Lung (tissue), 12 donors: ENCODE results near the gene SLC17A2. TPM values are rescaled to one million over a fixed set of nuclear protein-coding genes. Genes with fewer than 3 reads are reported as not detected.
"Not testable (repeated sequence)": the region's sequence is repeated elsewhere in the genome, so short reads cannot be mapped to it uniquely, and the experiment has no call there.

ENCODE experiments used
- ATAC-seq: fragments of 200-7000 bp; cut with Tn5 transposase; one replicate; pipeline ENCODE4 v1.9.1; 2020; ENCODE audit warnings: moderate number of reproducible peaks; ENCODE audit not compliant: insufficient read depth, low FRiP score
- DNase-seq, 3 donors: peaks; one replicate each; pipeline ENCODE4 v3.0.0-alpha.2; 2013 to 2017
- H3K27ac ChIP-seq, 2 donors: one replicate each; pipeline ENCODE4 v1.5.1; 2013; ENCODE audit warnings: mild to moderate bottlenecking in 2 of 2, moderate library complexity in 2 of 2, control low read depth in 1 of 2, inconsistent platforms in 1 of 2, low read depth in 1 of 2, low read length in 1 of 2
- H3K27me3 ChIP-seq, 3 donors: one replicate each; pipeline ENCODE4 v1.5.1; 2013; ENCODE audit warnings: low read length in 2 of 3; ENCODE audit not compliant: control insufficient read depth in 3 of 3, insufficient read depth in 3 of 3
- H3K36me3 ChIP-seq, 4 donors: one replicate each; pipeline ENCODE4 v1.5.1; 2013; ENCODE audit warnings: low read length in 4 of 4, mild to moderate bottlenecking in 1 of 4, moderate library complexity in 1 of 4; ENCODE audit not compliant: control insufficient read depth in 4 of 4, insufficient read depth in 4 of 4
- H3K4me1 ChIP-seq, 5 donors: one replicate each; pipeline ENCODE4 v1.5.1; 2013; ENCODE audit warnings: low read length in 5 of 5, mild to moderate bottlenecking in 2 of 5, moderate library complexity in 1 of 5; ENCODE audit not compliant: control insufficient read depth in 5 of 5, insufficient read depth in 5 of 5
- H3K4me3 ChIP-seq: one replicate; pipeline ENCODE4 v1.5.1; 2013; ENCODE audit warnings: mild to moderate bottlenecking, control low read depth, moderate library complexity
- H3K9ac ChIP-seq, 2 donors: one replicate each; pipeline ENCODE4 v1.5.1; 2013; ENCODE audit warnings: low read length in 2 of 2, control low read depth in 1 of 2; ENCODE audit not compliant: insufficient read depth in 1 of 2
- H3K9me3 ChIP-seq, 4 donors: one replicate each; pipeline ENCODE4 v1.5.1; 2013; ENCODE audit warnings: low read length in 3 of 4, mild to moderate bottlenecking in 1 of 4, moderate library complexity in 1 of 4; ENCODE audit not compliant: control insufficient read depth in 4 of 4, insufficient read depth in 3 of 4
- WGBS, 2 donors: extraction: QIAGEN DNeasy Blood & Tissue Kit; methylation state at CpG; one replicate each; pipeline ENCODE4 v1.1.7; 2013; 5-methylcytosine and 5-hydroxymethylcytosine counted together
- polyA plus RNA-seq, 2 donors: library from polyadenylated mRNA; stranded (reverse); fragments of 200-250 nt; gene quantifications; one replicate each; pipeline ENCODE4 v1.2.1, GENCODE V29; 2013
- total RNA-seq, 2 donors: library from RNA; depleted of rRNA in 1 of 2; stranded (reverse); fragments of >200 nt in 1 of 2; gene quantifications; one replicate each; pipeline ENCODE4 v1.2.1, GENCODE V29; 2014 to 2021
- TF ChIP-seq, protein P1 (sequence below): IDR thresholded peaks from 2 replicates; pipeline ENCODE4 v1.5.1; 2012; ENCODE audit warnings: mild to moderate bottlenecking; ENCODE audit errors: control extremely low read depth, extremely low read depth
- donor health status: control.
- donor health status: control.
- donor health status: Bipolar disorder and iron deficiency.
- donor health status: healthy.
- donor health status: DM: yes; HTN: yes; CAD: no.

The SLC17A2 gene
- total and polyA plus RNA-seq, 4 donors, result not detected

DNA sequence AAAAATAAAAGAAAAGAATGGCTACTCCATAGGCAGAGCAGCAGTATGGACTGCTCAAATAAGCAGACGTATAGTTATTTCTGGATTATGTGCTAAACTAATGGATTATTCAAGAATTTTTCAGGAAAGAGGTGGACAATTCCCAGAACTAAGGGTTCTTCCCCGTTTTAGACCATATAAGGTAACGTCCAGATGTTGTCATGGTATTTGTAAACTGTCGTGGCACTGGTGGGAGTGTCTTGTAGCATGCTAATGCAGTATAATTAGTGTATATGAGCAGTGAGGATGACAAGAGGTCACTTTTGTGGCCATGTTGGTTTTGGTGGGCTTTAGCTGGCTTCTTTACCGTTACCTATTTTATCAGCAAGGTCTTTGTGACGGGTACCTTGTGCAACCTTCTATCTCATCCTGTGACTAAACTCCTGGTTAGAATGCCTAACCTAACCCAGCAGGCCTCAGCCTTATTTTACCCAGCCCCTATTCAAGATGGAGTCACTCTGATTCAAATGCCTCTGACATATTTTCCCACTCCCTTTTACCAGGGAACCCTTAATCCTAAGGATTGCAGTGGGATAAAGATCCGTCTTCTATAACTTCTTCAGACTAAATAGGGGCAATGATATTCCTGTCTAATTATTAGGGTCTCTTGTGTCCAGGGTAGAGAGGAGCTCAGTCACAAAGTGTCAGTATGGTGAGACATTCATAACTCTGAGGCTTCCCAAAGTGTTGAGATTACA, 21.0 kb upstream of the SLC17A2 start:
- no peaks in the 10 kb centered on the region for H3K36me3 ChIP-seq
- ATAC-seq, result no peak
- H3K4me1 ChIP-seq, result no peaks in the 10 kb centered on the region
- TF ChIP-seq, protein P1, sequence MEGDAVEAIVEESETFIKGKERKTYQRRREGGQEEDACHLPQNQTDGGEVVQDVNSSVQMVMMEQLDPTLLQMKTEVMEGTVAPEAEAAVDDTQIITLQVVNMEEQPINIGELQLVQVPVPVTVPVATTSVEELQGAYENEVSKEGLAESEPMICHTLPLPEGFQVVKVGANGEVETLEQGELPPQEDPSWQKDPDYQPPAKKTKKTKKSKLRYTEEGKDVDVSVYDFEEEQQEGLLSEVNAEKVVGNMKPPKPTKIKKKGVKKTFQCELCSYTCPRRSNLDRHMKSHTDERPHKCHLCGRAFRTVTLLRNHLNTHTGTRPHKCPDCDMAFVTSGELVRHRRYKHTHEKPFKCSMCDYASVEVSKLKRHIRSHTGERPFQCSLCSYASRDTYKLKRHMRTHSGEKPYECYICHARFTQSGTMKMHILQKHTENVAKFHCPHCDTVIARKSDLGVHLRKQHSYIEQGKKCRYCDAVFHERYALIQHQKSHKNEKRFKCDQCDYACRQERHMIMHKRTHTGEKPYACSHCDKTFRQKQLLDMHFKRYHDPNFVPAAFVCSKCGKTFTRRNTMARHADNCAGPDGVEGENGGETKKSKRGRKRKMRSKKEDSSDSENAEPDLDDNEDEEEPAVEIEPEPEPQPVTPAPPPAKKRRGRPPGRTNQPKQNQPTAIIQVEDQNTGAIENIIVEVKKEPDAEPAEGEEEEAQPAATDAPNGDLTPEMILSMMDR, result no peak
- no peaks in the 10 kb centered on the region for H3K27me3 ChIP-seq
- H3K9ac ChIP-seq, result no peak overlapping the region
- H3K4me3 ChIP-seq, result no peak overlapping the region
- WGBS, 2 donors, result 77 to 79% methylated on average over 7 of the region's 7 CpGs
- no peak for DNase-seq
- no peak overlapping the region for H3K27ac ChIP-seq
- H3K9me3 ChIP-seq, result no peaks in the 10 kb centered on the region

DNA sequence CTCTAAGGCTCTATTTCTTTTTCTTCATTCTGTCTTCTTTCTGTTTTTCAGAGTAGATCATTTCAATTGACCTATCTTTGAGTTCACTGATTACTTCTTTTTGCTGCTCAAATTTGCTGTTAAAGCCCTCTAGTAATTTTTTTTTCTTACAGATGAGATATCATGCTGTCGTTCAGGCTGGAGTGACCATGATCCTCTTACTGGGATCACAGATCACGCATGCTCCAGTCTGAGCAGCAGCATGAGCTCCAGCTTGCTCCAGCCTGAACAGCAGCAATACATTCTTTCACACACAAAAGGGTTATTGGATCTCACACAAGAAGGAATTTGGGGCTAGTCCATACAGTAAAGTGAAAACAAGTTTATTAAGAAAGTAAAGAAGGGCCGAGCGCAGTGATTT, 19.8 kb upstream of the SLC17A2 start:
- ATAC-seq (no peak), DNase-seq (no peak)
- no peaks in the 10 kb centered on the region for H3K4me1 ChIP-seq
- TF ChIP-seq, protein P1, result no peak
- H3K27ac ChIP-seq, result no peak overlapping the region
- H3K9ac ChIP-seq, result no peak overlapping the region
- no peaks in the 10 kb centered on the region for H3K36me3 ChIP-seq
- H3K9me3 ChIP-seq, result no peaks in the 10 kb centered on the region
- no peaks in the 10 kb centered on the region for H3K27me3 ChIP-seq
- 80 to 93% methylated on average over 4 of the region's 4 CpGs for WGBS, 2 donors
- no peak overlapping the region for H3K4me3 ChIP-seq

GRCh38 chr6:25949695-25950094, 19.2 kb upstream of the SLC17A2 start:
- H3K36me3 ChIP-seq, result no peaks in the 10 kb centered on the region
- no peak overlapping the region for H3K9ac ChIP-seq
- 92 to 95% methylated on average over 1 of the region's 1 CpG for WGBS, 2 donors
- DNase-seq, result no peak
- TF ChIP-seq, protein P1, result no peak
- H3K4me1 ChIP-seq, result no peaks in the 10 kb centered on the region
- H3K27ac ChIP-seq, result no peak overlapping the region
- H3K9me3 ChIP-seq, result no peaks in the 10 kb centered on the region
- H3K4me3 ChIP-seq, result no peak overlapping the region
- no peak for ATAC-seq
- H3K27me3 ChIP-seq, result no peaks in the 10 kb centered on the region

GRCh38 chr6:25947492-25947891, 17.0 kb upstream of the SLC17A2 start:
- not testable (repeated sequence) for H3K4me3 ChIP-seq, H3K27me3 ChIP-seq, H3K9me3 ChIP-seq, DNase-seq, H3K36me3 ChIP-seq, H3K4me1 ChIP-seq, ATAC-seq, H3K9ac ChIP-seq, H3K27ac ChIP-seq
- 96 to 97% methylated on average over 3 of the region's 3 CpGs for WGBS, 2 donors
